Measurements from ENCODE around the gene SLC9A8.
"Not testable (repeated sequence)": the region's sequence is repeated elsewhere in the genome, so short reads cannot be mapped to it uniquely, and the experiment has no call there.

SLC9A8 gene

DNA sequence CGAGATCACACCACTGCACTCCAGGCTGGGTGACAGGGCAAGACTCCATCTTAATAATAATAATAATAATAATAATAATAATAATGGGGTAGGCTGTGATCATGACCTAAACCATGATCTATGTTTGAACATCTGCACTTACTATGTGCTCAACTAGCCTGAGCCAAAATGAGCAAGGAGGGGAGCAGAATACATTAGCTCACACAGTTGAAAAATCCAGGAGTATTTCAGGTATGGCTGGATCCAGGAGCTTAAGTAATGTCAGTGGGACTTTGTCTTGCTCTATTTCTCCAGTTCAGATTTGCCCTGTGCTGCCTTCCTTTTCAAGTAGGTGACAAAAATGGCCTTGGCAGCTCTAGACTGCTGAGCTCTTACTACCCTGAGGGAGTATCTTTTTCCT is 32.7 kb upstream of the SLC9A8 start:
- TF ChIP-seq EZH2 (optimal IDR thresholded peaks at IDR 0.05; ENCODE audit: low read depth, low read length) (no peak), EZH2phosphoT487 (IDR thresholded peaks at IDR 0.05; ENCODE audit: low read length) (no peak), CTCF (IDR thresholded peaks at IDR 0.05; ENCODE audit: low read length) (no peak)

GRCh38 chr20:49781676-49782075 is 31.0 kb upstream of the SLC9A8 start:
- Histone ChIP-seq H3K79me2 (ENCODE audit: low read length) (no peaks in the 10 kb centered on the region), H3K4me2 (ENCODE audit: low read depth, low read length) (no peak overlapping the region), H3K27ac (ENCODE audit: low read length) (no peak overlapping the region), H3F3A (ENCODE audit: insufficient read depth, low read length) (peaks cover 15% of the 10 kb centered on the region), H2AFZ (ENCODE audit: low read length) (no peak overlapping the region), H3K36me3 (replicated peaks; ENCODE audit: insufficient read depth, low read length) (no peaks in the 10 kb centered on the region), H3K9me3 (replicated peaks; ENCODE audit: insufficient read depth, low read length) (no peaks in the 10 kb centered on the region), H3K9me2 (replicated peaks; ENCODE audit: insufficient read depth, low read length) (no peaks in the 10 kb centered on the region), H3K4me3 (ENCODE audit: low read length) (no peak overlapping the region), H3K9ac (ENCODE audit: low read length) (no peak overlapping the region), H4K20me1 (ENCODE audit: insufficient read depth, low read length) (no peaks in the 10 kb centered on the region), H3K4me1 (ENCODE audit: low read length) (peaks cover 5% of the 10 kb centered on the region), H3K27me3 (replicated peaks; ENCODE audit: insufficient read depth, low read length) (no peaks in the 10 kb centered on the region)
- no peak for DNase-seq
- no peak for TF ChIP-seq EZH2phosphoT487 (IDR thresholded peaks at IDR 0.05; ENCODE audit: low read length)
- no peak for TF ChIP-seq CTCF (IDR thresholded peaks at IDR 0.05; ENCODE audit: low read length)
- TF ChIP-seq EZH2 (optimal IDR thresholded peaks at IDR 0.05; ENCODE audit: low read depth, low read length), result no peak

More for the DNA sequence above, 32.7 kb upstream of the SLC9A8 start:
- Histone ChIP-seq H3K4me2 (ENCODE audit: low read depth, low read length) (no peak overlapping the region), H3K27ac (ENCODE audit: low read length) (no peak overlapping the region), H3K9me3 (replicated peaks; ENCODE audit: insufficient read depth, low read length) (no peaks in the 10 kb centered on the region), H2AFZ (ENCODE audit: low read length) (no peak overlapping the region), H3K27me3 (replicated peaks; ENCODE audit: insufficient read depth, low read length) (no peaks in the 10 kb centered on the region), H3K9ac (ENCODE audit: low read length) (no peak overlapping the region), H3F3A (ENCODE audit: insufficient read depth, low read length) (no peaks in the 10 kb centered on the region), H3K36me3 (replicated peaks; ENCODE audit: insufficient read depth, low read length) (no peaks in the 10 kb centered on the region), H4K20me1 (ENCODE audit: insufficient read depth, low read length) (no peaks in the 10 kb centered on the region), H3K4me1 (ENCODE audit: low read length) (peaks cover 7% of the 10 kb centered on the region; the same call in 1 of the 2 replicates), H3K79me2 (ENCODE audit: low read length) (no peaks in the 10 kb centered on the region), H3K4me3 (ENCODE audit: low read length) (no peak overlapping the region), H3K9me2 (replicated peaks; ENCODE audit: insufficient read depth, low read length) (no peaks in the 10 kb centered on the region)
- DNase-seq, result no peak

DNA sequence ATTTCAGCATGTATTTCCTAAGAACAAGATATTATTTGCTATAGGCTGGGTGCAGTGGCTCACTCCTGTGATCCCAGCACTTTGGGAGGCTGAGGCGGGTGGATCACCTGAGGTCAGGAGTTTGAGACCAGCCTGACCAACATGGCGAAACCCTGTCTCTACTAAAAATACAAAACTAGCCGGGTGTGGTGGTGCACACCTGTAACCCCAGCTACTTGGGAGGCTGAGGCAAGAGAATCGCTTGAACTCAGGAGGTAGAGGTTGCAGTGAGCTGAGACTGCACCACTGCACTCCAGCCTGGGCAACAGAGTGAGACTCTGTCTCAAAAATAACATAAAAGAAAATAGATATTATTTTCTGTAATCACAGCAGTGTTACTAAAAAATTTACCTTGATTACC is 30.2 kb upstream of the SLC9A8 start:
- H3K9me3 ChIP-seq (replicated peaks; ENCODE audit: insufficient read depth, low read length); H3K27ac ChIP-seq (ENCODE audit: low read length); H4K20me1 ChIP-seq (ENCODE audit: insufficient read depth, low read length); H3K36me3 ChIP-seq (replicated peaks; ENCODE audit: insufficient read depth, low read length); H3K9ac ChIP-seq (ENCODE audit: low read length); H3K9me2 ChIP-seq (replicated peaks; ENCODE audit: insufficient read depth, low read length); H3K79me2 ChIP-seq (ENCODE audit: low read length); H3K27me3 ChIP-seq (replicated peaks; ENCODE audit: insufficient read depth, low read length); H3K4me2 ChIP-seq (ENCODE audit: low read depth, low read length); H2AFZ ChIP-seq (ENCODE audit: low read length); H3K4me3 ChIP-seq (ENCODE audit: low read length); DNase-seq: not testable (repeated sequence)
- peaks cover 20% of the 10 kb centered on the region for H3F3A ChIP-seq (ENCODE audit: insufficient read depth, low read length)
- peaks cover 13% of the 10 kb centered on the region for H3K4me1 ChIP-seq (ENCODE audit: low read length)

DNA sequence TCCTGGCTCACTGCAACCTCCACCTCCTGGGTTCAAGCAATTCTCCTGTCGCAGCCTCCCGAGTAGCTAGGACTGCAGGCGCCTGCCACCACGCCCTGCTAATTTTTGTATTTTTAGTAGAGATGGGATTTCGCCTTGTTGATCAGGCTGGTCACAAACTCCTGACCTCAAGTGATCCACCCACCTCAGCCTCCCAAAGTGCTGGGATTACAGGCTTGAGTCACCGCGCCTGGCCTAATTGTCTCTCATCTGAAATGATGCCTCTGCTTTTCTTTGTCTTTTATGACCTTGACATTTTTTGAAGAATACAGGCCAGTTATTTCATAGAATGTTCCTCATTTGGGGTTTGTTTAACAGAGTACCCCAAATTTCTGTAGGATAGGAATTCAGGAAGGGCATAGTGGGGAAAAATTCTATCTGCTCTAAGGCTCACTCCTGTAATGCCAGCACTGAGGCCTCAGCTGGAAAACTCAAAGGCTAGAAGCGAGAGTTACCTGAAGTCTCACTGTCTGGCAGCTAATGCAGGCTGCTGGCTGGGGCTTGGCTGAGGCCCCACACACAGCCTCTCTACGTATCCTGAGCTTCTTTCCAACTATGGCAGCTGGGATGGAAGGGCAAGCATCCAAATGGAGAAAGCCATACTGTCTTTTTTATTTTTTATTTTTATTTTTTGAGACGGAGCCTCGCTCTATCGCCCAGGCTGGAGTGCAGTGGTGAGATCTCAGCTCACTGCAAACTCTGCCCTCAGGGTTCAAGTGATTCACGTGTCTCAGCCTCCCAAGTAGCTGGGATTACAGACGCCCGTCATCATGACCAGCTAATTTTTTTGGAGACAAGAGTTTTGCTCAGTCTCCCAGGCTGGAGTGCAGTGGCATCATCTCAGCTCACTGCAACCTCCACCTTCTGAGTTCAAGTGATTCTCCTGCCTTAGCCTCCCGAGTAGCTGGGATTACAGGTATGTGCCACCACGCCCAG is 29.3 kb upstream of the SLC9A8 start:
- H3K4me3 ChIP-seq (ENCODE audit: low read length); H3K27ac ChIP-seq (ENCODE audit: low read length); H2AFZ ChIP-seq (ENCODE audit: low read length); H3K79me2 ChIP-seq (ENCODE audit: low read length); H3K27me3 ChIP-seq (replicated peaks; ENCODE audit: insufficient read depth, low read length); H3K9ac ChIP-seq (ENCODE audit: low read length); H3K4me2 ChIP-seq (ENCODE audit: low read depth, low read length); H3K9me2 ChIP-seq (replicated peaks; ENCODE audit: insufficient read depth, low read length); DNase-seq; H3K9me3 ChIP-seq (replicated peaks; ENCODE audit: insufficient read depth, low read length); H3K36me3 ChIP-seq (replicated peaks; ENCODE audit: insufficient read depth, low read length); H4K20me1 ChIP-seq (ENCODE audit: insufficient read depth, low read length): not testable (repeated sequence)
- Histone ChIP-seq H3K4me1 (ENCODE audit: low read length) (peaks cover 17% of the 10 kb centered on the region), H3F3A (ENCODE audit: insufficient read depth, low read length) (peaks cover 20% of the 10 kb centered on the region)

Data from MM.1S (cell line).